GM19467 (cell line): ENCODE data around the gene SLC12A6.
A peak's percentile ranks its signal among the peaks of the same experiment; 100 is the strongest.

Experiments used
- ATAC-seq: cut with Tn5 transposase; IDR thresholded peaks from one replicate; pipeline ENCODE4 v1.9.1; 2021; ENCODE audit warnings: mild to moderate bottlenecking, moderate library complexity; ENCODE audit not compliant: unreplicated experiment

SLC12A6 gene

DNA sequence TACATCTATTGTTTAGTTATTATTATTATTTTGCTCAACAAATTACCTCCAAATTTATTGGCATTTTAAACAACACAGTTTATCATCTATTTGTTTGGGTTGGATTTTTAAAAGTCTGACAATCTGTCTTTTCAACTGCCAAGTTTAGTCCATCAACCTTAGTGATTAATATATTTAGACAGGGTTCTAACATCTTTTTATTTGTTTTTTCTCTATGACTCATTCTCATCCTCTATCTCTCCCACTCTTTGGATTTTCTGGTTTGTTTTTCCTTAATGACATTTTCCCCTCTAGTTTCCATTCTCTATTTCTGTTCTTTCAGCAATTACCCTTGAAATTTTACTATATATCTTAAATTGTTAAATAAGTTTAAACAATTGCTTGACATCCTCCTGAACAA is 70.8 kb downstream of the SLC12A6 start:
- no peak for ATAC-seq

DNA sequence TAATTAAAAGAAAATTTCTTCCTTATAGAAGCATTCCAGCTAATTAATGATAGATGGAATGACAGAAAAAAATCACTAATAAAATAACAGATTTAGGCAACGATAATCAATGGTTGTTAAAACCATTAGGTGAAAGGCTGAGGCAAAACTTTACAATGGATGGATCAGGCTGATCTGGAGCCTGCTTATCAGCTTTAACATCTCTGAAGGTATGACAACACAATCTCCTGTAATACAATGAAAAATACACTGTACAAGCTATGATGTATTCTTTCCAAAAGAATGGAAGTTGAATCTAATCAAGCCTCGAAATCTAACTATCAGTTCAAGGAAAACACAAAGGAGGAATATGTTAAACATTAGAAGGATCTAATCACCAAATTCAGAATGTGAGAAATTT is 73.5 kb downstream of the SLC12A6 start:
- ATAC-seq = no peak

DNA sequence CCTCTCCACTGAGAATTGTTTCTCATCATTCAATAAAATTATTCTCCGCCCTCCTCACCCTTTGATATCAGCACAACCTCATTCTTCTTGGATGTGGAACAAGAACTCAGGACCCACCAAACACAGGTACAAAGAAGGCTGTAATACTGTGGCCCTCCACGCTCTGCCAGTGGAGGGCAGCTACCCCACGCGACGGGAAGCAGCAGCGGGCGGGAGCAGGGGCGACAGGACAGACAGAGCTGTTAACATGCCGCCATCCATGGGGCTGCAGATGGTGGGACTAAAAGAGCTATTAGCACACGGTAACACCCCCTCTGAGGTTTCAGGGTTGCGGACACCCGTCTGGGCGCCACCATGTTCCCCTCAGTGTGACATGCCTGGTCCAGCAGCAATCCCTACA is 75.2 kb downstream of the SLC12A6 start:
- no peak for ATAC-seq

DNA sequence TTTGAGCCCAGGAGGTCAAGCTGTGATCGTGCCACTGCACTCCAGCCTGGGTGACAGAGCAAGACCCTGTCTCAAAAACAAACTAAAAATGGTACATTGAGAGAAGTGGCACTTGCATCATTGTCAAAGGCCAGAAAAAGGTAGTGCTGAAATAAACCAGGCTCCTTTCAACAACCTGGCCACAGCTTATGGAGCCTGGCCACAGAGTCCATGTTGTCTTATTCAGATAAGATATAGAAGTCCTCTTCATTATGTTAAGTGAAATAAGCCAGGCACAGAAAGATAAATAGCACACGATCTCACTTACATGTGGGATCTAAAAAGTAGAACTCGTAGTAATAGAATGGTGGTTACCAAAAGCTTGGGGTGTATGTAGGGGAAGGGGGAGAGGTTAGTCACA is 78.0 kb downstream of the SLC12A6 start:
- no peak for ATAC-seq

DNA sequence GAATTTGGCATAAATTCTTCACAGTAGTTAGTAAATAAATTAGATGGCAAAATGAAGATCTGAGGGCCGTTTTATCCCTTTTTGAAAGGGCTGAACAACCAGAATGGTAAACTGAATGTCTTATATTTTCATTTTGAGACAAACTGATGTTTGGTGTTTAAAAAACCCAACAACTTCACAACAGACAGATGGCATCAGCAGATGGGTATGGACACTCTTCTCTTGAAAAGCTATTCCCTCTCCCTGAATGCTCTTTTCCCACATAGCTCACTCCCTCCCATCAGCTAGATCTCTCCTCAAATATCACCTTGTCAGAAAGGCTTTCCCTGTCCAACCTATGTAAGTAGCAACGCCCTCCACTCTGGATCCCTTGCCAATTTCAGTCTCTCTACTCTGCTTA is 79.4 kb downstream of the SLC12A6 start:
- no peak for ATAC-seq

DNA sequence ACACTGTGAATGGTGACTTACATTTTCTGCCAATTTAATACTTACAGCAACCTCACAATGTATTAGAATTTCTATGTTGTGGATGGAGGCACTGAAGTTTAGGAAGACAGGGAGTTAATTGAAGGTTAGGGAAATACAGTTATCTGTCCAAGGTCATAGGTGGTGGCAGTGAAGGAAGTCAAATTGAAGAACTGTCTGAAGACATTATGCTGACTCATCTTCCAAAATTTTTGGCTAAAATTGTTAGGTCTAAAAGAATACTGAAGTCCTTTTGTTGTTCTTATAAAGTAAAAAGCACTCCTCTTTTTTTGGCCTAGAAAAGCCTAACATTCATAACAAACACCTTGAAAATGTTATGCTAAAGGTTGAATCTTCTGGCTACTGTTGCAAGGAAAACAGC is 85.0 kb downstream of the SLC12A6 start:
- no peak for ATAC-seq

DNA sequence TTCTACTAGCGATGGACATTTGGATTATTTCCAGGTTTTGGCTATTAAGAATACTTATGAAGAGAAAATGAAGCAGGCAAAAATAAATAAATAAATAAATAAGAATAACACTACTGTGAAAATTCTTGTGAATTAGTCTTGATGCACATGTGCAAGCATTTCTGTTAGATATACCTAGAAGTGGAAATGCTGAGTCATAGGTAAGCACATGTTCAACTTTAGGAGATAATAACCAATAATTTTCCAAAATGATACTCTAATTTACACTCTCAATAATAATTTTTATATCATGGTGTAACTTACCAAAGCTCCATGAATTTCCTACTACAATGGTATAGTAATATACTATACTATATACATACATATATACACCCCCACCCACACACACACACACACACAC is 89.4 kb downstream of the SLC12A6 start:
- no peak for ATAC-seq

DNA sequence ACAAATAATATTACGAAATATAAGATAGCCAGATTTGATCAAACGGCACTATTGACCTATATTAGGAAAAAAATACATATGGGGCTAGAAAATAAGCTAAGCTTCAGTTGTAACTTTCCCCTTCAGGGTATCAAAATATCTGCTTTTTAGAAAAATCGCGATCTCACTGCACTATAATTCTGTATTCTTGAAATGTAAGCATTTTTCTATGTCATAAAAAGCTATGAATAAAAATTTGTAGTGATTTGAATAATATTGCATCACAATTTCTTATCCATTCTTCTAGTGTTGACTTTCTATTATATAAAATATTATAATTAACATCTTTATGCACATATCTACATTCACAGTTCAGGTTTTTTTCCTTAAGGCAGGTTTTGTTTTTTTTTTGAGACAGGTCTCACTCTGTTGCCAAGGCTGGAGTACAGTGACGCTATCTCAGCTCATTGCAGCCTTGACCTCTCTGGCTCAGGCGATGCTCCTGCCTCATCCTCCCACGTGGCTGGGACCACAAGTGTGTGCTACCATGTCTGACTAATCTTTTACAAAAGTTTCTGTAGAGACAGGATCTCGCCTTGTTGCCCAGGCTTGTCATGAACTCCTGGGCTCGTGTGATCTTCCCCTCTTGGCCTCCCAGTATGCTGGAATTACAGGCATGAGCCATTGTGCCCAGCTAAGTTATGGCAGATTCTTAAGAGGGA is 91.2 kb downstream of the SLC12A6 start:
- ATAC-seq = no peak

DNA sequence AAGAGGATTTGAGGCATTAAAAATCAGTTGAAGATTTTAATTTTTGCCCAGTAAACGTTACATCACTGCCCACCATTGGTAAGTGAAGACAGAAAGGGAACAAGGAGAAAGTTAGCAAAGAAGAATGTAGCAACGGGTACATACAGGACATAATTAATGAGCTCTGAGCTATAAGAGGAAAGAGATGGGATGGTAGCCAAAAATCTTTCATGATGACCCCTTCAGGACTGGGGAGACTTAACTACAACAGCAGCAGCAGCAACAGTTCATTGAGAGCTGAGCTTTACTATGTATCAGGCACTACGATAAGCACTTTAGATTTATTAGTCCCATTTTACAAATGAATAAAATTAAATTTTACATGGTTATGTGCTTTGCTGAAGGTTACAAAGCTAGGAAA is 94.4 kb downstream of the SLC12A6 start:
- no peak for ATAC-seq

DNA sequence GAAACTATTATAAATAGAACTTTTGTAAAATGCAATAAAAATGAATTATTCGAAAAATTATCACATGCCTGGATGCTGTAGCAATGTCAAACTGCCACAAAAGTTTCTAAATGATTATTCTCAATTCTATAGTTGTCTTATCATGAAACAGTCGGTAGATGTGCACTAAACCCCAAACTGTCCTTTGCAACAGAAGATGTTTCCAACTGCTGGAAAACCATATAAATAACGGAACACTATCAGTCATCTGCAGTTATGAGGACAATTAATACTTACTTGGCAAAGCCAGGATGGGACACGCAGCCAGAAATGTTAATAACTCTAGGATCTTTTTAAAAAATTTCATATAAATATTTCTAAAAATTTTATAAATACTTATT is 95.3 kb downstream of the SLC12A6 start:
- no peak for ATAC-seq

DNA sequence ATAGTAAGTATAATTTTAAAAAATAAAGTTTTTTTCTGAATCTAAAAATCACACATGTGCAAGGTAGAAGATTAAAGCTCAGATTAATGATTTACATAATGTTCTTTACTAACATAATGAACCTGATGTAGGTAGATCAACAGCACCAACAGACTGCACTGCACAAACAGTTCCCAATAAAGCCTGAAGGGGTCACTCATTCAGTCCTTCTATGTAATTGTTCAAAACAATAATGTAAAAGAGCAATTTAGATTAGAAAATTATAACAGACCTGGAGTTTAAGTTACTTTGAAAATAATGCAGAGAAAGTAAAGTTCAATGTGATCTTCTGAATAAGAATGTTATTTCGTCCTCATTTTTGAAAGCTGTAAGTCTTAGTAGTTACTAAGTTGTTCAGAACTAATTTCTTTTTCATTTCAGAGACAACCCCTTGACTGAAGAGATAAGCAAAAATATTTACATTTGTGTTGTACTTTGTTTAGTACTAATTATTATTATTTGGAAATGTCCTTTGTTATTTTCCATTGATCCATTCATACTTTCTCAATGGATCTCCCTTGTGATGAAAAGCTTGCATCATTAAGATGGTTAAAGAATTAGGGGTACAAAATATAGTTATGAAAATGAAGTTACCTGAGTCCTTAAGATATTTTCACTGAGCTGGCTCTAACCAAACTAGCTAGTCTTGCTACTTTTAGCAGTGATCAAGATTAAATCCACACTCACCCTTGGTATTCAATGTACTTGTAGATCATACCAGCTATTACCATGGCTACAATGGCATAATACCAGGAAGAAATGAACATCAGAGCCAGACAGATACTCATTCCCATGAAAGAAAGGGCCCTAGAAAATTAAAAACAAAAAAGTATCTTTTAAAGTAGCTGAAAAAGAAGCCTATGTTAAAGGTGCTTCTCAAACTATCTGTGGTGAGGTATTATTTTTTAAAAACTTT is 95.9 kb downstream of the SLC12A6 start:
- peak; percentile 84 for ATAC-seq

DNA sequence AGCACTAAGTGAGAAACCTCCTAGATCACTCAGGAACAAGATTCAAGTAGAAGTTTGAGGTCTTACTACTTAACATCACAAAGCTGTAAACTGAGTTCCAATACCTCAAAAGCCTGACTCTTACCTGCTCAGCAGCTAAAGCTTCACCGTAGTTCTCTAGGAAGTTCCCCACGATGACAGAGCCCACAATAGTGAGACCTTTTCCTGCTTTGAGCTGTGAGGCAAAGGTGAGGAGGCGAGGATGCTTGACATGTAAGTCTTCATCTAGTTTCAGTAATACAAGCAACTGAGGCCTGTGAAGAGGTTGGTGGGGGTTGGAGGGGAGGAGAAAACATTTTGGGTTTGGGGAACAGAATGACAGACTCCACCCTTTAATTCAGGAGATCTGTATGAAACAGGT is 97.0 kb downstream of the SLC12A6 start:
- no peak for ATAC-seq

DNA sequence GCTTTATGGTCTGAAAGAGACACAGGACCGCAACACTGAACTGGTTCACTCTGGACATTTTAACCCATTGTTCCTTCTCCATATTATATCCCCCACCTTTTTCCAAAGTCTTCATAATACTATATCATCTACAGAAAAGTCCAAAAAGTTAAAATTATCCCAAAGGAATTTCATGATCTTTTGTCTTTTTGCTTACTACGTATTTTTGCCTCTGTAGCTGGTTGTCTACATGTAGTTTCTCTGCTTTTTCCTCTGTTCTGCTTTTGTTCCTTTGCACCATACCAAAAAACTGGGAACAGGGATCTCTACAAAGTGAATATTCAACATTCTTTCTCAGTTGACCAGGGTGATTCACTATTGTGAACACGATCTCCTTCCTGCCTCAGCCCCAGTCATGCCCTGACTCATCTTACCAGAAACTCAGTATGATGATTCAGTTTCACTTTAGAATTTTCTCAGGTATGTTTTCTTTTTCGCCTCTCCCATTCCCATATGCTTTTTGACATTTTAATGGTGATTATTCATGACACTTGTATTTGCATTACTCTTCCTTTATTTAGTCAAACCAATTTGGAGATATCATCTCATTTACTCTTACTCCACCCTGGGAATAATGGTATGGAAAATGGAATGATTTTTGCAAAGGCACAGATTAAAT is 98.3 kb downstream of the SLC12A6 start:
- no peak for ATAC-seq

DNA sequence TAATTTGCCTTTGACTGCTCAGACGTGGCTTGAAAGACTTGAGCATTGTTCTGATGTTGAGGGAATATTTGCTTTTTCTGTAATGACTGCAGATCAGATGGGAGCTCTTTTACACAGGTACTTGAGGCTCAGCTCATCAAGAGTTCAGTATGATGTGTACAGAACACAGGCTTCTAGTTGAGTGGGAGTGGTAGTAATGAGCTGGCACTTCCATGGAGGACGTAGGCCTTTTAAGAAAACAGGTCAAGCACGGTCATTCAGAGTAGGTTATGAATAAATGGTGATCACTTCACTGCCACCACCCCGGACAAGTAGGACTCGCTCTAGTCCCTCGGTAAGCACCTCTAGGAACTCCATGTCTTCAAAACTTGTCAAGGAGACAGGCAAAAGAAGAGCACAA is 104.0 kb downstream of the SLC12A6 start:
- ATAC-seq = no peak

DNA sequence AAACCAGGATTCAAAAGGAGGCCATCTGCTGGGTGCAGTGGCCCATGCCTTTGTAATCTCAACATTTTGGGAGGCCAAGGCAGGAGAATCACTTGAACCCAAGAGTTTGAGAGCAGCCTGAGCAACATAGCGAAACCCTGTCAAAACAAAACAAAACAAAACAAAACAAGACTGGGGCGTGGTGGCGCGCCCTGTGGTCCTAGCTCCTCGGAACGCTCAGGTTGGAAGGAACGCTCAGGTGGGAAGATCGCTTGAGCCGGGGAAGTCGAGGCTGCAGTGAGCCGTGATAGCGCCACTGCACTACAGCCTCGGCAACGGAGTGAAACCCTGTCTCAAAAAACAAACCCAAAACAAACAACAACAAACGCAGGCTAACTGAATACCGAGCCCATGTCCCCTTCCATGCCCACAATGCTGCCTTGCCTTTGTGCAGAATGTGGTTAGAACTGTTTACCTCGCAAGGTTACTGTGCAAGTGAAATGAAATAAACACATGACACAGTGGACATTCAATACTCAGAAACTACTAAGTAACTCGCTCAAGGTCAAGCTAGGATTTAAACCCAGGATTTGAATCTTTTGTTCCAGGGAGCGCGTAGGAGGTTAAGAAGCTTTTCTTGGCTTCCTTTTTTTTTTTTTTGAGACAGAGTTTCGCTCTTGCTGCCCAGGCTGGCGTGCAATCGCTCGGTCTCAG is 113.5 kb downstream of the SLC12A6 start:
- ATAC-seq = no peak

DNA sequence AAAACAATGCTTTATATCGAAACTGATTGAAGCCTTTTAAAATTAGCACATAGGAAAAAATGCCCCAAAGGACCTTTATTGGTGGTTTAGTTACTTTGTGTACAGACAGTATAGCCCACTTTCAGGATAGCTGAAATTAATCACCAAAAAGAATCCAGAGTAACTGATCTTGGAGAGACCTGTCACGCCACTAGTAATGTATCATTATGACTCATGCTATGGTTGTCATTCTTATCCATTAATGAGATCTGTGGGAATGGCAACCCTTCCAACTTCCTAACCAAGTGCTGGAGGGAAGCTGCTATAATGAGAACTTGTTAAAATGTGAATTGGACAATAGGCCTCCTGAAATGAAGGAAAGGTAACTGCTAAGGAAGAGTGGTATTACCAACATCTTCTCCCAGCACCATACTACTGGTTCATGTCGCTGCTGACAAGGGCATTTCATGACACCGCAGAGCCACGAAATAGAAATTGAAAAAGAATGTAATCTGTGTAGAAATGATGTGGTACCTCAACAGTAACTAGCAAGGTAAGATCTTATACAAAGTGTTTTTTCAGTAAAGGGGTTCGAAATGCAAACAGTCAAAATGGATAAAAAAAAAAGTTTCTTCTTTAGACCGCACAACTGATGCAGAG is 119.9 kb downstream of the SLC12A6 start:
- no peak for ATAC-seq

DNA sequence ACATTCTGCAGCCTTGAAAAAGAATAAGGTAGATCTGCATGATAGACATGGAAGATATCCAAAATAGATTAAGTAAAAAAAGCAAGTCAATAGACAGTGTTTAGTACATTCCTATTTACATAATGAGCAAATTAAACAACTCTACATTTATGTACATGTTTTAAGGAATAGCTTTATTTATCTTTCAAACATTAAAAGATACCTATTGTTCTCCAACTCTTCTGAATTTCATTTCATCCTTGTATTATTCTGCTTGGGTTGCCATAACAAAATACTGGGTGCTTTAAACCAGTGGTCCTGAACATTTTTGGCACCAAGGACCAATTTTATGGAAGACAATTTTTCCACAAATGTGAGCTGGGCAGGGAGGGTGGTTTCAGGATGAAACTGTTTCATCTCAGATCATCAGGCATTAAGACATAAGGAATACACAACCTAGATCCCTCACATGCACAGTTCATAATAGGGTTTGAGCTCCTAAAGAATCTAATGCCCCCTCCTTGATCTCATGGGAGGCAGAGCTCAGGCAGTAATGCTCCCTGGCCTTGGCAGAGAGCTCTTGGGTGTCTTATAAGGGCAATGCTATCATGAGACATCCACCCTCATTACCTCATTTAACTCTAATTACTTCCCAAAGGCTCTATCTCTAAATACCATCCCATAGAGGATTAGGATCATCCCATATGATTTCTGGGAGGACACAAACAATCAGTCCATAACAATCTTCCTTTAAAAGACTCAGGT is 120.9 kb downstream of the SLC12A6 start:
- ATAC-seq = no peak

DNA sequence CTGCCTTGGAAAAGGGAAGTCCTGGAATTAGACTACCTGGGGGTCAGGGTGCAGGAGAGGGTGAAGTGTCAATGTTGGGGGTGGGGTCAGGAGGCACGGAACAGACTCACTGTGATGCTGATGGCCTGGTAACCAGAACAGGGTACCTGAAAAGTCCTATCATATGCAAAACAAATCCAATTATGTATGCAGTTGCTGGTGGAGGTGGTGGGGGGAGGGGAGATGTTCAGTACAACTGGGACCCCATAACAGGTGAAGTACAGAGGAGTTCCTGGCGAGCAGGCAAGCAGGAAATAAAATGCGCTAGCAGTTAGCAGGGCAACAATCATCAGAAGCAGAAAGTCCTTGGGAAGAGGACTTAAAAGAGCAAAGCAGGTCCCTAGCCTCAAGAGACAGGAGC is 123.4 kb downstream of the SLC12A6 start:
- ATAC-seq = no peak

DNA sequence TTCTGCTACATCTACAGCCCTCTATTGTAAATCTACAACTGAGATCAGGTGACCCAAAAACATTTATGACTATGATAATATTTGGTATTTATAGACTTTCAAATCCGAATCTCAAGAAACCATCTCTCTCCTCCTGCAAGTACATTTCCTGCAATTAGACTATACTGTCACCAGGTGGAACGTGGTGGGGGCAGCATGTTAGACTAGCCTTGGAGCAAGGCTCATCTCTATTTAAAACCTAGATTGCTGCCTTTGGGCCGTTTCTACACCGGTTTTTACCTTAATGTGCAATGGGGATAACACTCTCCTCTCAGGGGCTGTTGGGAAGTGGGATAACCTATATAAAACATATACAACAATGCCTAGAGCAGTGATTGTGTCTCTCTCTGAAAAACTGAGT is 123.9 kb downstream of the SLC12A6 start:
- ATAC-seq = no peak
